Neural crest cell (in vitro differentiated cells): ENCODE measurements around the gene PAQR4. TPM values are rescaled to one million over a fixed set of nuclear protein-coding genes. Genes with fewer than 3 reads are reported as not detected.
A peak's percentile ranks its signal among the peaks of the same experiment; 100 is the strongest.

Experiments
- DNase-seq: peaks from one replicate; pipeline ENCODE4 v3.0.0; 2021; ENCODE audit warnings: low read depth, mixed read lengths, low spot score
- H3K27ac Mint-ChIP-seq: one replicate; pipeline ENCODE4 v1.8.0; 2021; ENCODE audit warnings: mild to moderate bottlenecking, mixed read lengths; ENCODE audit not compliant: unreplicated experiment
- H3K27me3 Mint-ChIP-seq: 2 replicates; pipeline ENCODE4 v1.8.0; 2021; ENCODE audit warnings: low read depth, mild to moderate bottlenecking, mixed read lengths
- H3K36me3 Mint-ChIP-seq: 2 replicates; pipeline ENCODE4 v1.8.0; 2021; ENCODE audit warnings: low read depth, mild to moderate bottlenecking, mixed read lengths
- H3K4me1 Mint-ChIP-seq: 2 replicates; pipeline ENCODE4 v1.8.0; 2021; ENCODE audit warnings: mixed read lengths
- H3K4me3 Mint-ChIP-seq: one replicate; pipeline ENCODE4 v1.8.0; 2021; ENCODE audit warnings: mild to moderate bottlenecking, mixed read lengths
- H3K9me3 Mint-ChIP-seq: 2 replicates; pipeline ENCODE4 v1.8.0; 2021; ENCODE audit warnings: mixed read lengths
- total RNA-seq: library from RNA; stranded (reverse); gene quantifications from 2 replicates; pipeline ENCODE4 v1.2.1, GENCODE V29; 2021
- TF ChIP-seq, protein P1 (sequence below): fragments of 200-600 bp; sonication (generic); conservative IDR thresholded peaks from 2 replicates; pipeline ENCODE4 v1.5.0; 2021; ENCODE audit warnings: antibody characterized with exemption, mild to moderate bottlenecking

Gene PAQR4
- total RNA-seq, 1 donor from 2014 or later: 53.4 TPM

DNA sequence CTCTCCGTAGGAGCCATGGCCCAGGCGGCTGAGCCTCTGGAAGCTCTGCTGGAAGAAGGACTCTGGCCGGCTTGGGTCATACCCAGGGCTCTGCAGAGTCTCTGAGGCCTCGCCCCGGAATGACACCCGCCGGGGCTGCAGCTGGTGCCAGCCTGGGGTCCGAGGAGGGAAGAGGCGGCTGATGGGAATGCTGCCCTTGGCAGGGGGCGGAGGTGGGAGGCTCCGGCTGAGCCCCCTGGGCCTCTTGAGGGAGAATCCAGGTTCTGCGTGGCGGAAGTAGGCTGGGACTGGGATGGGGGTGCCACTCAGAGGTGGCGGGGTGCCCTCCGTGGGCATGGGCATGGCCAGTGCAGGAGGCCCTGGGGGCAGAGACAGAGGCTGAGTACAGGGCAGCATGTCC is 7.5 kb downstream of the PAQR4 start:
- peaks cover 26% of the 10 kb centered on the region for H3K4me1 Mint-ChIP-seq
- no peak overlapping the region for H3K27ac Mint-ChIP-seq
- H3K27me3 Mint-ChIP-seq: peaks cover 13% of the 10 kb centered on the region
- H3K9me3 Mint-ChIP-seq: no peaks in the 10 kb centered on the region
- peaks cover 5% of the 10 kb centered on the region for H3K36me3 Mint-ChIP-seq
- TF ChIP-seq, protein P1, sequence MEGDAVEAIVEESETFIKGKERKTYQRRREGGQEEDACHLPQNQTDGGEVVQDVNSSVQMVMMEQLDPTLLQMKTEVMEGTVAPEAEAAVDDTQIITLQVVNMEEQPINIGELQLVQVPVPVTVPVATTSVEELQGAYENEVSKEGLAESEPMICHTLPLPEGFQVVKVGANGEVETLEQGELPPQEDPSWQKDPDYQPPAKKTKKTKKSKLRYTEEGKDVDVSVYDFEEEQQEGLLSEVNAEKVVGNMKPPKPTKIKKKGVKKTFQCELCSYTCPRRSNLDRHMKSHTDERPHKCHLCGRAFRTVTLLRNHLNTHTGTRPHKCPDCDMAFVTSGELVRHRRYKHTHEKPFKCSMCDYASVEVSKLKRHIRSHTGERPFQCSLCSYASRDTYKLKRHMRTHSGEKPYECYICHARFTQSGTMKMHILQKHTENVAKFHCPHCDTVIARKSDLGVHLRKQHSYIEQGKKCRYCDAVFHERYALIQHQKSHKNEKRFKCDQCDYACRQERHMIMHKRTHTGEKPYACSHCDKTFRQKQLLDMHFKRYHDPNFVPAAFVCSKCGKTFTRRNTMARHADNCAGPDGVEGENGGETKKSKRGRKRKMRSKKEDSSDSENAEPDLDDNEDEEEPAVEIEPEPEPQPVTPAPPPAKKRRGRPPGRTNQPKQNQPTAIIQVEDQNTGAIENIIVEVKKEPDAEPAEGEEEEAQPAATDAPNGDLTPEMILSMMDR: no peak
- peak overlapping the region; percentile 84 for H3K4me3 Mint-ChIP-seq
- no peak for DNase-seq

DNA sequence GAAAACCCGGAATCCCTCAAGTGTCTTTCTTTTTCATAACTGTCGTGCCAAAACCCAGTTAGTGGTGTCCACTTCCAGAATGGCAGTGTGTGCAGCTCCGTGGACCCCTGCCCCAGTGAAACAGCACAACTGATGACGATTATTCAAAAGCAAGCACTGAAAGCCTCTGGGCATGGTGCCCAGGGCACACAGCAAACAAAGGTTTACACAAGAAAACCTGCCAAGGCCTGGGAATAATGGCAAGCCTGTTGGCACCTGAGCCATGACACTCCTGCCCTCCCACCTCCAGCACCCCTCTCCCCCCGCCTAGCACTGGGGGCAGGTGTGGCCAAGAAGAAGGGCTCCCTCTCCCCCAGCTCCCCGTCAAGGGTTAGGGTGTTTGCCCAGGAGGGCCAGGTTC is 8.3 kb downstream of the PAQR4 start:
- TF ChIP-seq, protein P1: no peak
- peaks cover 23% of the 10 kb centered on the region for H3K4me1 Mint-ChIP-seq
- H3K9me3 Mint-ChIP-seq: no peaks in the 10 kb centered on the region
- DNase-seq: no peak
- peaks cover 12% of the 10 kb centered on the region for H3K27me3 Mint-ChIP-seq
- peak overlapping the region; percentile 84 for H3K4me3 Mint-ChIP-seq
- no peak overlapping the region for H3K27ac Mint-ChIP-seq
- no peaks in the 10 kb centered on the region for H3K36me3 Mint-ChIP-seq

DNA sequence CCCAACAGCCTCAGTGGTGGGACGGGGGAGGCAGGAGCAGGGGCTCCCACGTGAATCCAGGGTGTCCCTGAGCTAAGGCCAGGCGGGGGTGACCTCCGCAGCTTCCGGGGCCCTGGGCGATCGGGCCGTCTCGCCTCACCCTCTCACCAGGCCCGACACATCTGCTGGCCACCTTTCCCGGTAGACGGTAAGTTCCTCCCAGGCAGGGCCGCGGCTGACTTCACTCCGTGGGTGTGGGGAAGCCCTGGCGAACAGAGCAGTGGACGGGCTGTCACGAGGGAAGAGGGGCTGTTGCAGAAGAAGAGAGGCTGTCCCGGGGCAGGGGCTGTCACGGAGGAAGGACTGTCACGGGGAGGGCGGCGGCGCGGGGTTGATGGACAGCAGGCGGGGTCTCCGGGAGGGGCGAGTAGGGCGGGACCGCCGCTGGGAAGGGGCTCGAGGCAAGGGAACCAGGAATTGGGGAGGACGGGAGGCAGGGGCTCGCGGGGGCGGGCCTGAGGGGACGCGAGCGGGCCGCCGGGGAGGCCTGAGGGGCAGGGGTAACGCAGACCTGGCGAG is 10.6 kb downstream of the PAQR4 start:
- TF ChIP-seq, protein P1: no peak
- H3K4me3 Mint-ChIP-seq: peak overlapping the region; percentile 88
- peaks cover 15% of the 10 kb centered on the region for H3K27me3 Mint-ChIP-seq
- H3K9me3 Mint-ChIP-seq: no peaks in the 10 kb centered on the region
- DNase-seq: no peak
- H3K27ac Mint-ChIP-seq: peak overlapping the region; percentile 71
- H3K36me3 Mint-ChIP-seq: no peaks in the 10 kb centered on the region
- H3K4me1 Mint-ChIP-seq: peaks cover 23% of the 10 kb centered on the region

DNA sequence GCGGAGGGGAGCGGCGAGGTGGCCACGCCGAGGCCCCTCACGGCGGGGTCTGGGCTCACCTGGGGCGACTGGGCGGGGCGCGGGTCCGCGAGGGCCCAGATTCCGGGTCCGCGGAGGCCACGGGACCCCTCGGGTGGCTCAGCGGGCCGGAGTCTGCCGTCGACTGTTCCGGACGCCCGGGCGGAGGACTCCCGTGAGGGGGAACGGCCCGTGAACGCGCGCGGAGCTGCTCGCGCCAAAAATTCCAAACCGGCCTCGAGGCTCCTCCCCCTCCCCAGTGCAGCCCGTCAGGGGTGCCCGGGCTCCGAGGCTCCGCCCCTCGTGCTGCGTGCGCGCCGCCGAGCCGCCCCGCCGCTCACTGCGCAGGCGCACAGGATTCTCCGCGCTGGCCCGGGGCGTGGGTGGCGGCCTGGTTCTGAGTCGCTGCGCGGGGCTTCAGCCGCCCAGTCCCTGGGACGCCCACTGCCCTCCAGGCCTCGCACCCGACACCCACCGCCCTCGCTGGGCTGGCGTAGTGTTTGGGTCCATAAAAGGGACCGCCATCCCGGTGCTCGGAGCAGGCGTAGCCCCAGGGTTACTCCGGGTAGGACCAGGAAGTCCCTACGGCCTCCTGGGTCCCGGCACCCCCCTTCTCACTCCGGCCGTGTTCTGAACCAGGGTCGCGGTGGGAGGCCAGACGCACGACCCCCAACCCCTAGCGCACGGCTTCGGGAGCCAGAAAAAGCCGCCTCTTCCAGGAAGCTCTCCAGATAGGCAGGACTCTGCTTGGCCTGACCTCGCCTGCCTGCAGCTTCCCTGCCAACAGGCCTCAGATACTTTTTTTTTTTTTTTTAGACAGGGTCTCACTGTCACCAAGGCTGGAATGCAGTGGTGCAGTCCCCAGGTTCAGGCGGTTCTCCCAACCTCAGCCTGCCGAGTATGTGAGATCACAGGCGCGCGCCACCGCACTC is 11.4 kb downstream of the PAQR4 start, which contains the start of gene PKMYT1:
Gene PKMYT1, minus strand, starts transcription at position 220 of the 950 bp plus-strand sequence. CDS start 789 bp downstream, outside the sequence.
- peaks cover 23% of the 10 kb centered on the region for H3K4me1 Mint-ChIP-seq
- H3K27me3 Mint-ChIP-seq: peaks cover 15% of the 10 kb centered on the region
- DNase-seq: peak; percentile 89
- peak within 1 kb of the TSS; percentile 71 for H3K27ac Mint-ChIP-seq
- H3K36me3 Mint-ChIP-seq: no peaks in the 10 kb centered on the region
- H3K4me3 Mint-ChIP-seq: peak within 1 kb of the TSS; percentile 88
- TF ChIP-seq, protein P1: no peak
- H3K9me3 Mint-ChIP-seq: no peaks in the 10 kb centered on the region

DNA sequence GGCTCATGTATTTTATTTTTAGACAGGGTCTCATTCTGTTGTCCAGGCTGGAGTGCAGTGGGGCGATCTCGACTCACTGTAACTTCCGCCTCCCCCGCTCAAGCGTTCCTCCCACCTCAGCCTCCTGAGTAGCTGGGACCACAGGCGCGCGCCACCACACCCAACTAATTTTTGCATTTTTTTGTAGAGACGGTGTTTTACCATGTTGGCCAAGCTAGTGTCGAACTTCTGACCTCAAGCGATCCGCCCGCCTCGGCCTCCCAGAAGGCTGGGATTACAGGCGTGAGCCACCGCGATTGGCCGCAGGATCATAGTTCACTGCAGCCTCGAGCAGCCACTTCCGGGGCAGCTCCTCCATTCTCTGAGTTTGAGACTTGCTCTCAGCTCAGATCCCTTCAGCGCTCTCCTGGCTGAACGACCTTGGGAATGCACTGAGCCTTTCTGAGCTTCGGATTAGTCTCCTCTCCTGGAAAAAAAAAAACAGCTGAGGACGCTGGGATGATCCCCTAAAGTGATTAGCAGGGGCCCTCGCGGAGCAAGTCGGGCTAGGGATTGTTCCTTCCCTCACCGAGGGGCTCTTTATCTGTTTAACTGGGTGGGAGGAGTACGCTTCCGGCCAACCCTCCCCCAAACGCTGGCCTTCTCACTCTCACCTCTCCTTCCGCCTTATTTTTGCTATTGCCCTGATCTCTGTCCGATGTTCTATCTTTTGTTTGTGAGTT is 12.2 kb downstream of the PAQR4 start:
- Mint-ChIP-seq H3K4me3 (peak overlapping the region; percentile 83), H3K9me3 (no peaks in the 10 kb centered on the region), H3K27ac (peak overlapping the region; percentile 62), H3K4me1 (peaks cover 23% of the 10 kb centered on the region), H3K27me3 (peaks cover 15% of the 10 kb centered on the region), H3K36me3 (no peaks in the 10 kb centered on the region)
- TF ChIP-seq, protein P1: no peak
- DNase-seq: no peak
